ENCODE results near the gene JTB. TPM values are rescaled to one million over a fixed set of nuclear protein-coding genes. Genes with fewer than 3 reads are reported as not detected.
A peak's percentile ranks its signal among the peaks of the same experiment; 100 is the strongest.

Gene JTB
- total and polyA plus RNA-seq, 2 donors (not counting 1 experiment from before 2014, with no cell fraction given), result 106 to 159 TPM

DNA sequence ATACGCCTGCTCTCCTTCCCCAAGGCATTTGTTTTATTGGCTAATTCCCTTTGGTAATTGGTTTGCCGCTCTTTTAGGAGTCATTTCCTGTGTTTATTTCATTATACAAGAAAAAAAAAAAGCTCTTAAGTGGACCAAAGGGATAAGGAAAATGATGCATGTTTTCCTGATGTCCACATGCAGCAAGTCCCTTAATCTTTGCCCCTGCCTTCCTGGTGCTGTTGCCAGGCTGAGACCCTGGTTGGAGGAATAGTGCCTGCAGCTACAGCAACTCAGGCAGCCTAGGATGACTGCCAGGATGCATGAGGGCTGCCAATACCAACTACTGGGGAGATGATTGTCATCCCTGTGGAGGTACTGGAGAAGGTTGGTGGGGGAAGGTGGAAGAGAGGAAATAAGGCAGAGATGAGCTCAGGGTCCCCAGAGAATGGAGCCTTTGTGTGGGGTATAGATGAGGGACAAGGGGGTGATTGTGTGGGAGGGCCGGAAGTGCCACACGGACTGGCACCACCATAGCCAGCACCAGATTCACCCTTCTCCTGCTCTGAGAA lies 48.6 kb downstream of the JTB start:
- H3K4me1 ChIP-seq (ENCODE audit: control insufficient read depth in 2 of 2, insufficient read depth in 2 of 2, low read length in 2 of 2), result peaks cover 11 to 14% of the 10 kb centered on the region in 2 donors
- CTCF ChIA-PET, result interaction anchor here (1.3 kb wide), 1 partner anchor 16 kb away, joined by 5 read pairs; no protein-coding TSS in a partner anchor
- no peak overlapping the region for H3K4me3 ChIP-seq (ENCODE audit: control extremely low read depth in 1 of 5, extremely low read depth in 1 of 5, insufficient read depth in 1 of 5, low read depth in 2 of 5, low read length in 4 of 5)
- H3K27me3 ChIP-seq (replicated peaks in 1 of 4; ENCODE audit: control extremely low read depth in 1 of 4, control insufficient read depth in 3 of 4, insufficient read depth in 4 of 4, low read length in 3 of 4), result no peaks in the 10 kb centered on the region
- H3K9me3 ChIP-seq (ENCODE audit: control extremely low read depth in 1 of 3, control insufficient read depth in 2 of 3, insufficient read depth in 1 of 3, low read length in 2 of 3), result no peaks in the 10 kb centered on the region
- H3K79me2 ChIP-seq (ENCODE audit: control insufficient read depth, insufficient read depth, low read length), result peaks cover 8% of the 10 kb centered on the region
- peak overlapping the region in 1 of 2 donors; percentile 48 for H3K27ac ChIP-seq (ENCODE audit: low read length in 2 of 2)
- H4K20me1 ChIP-seq (ENCODE audit: control insufficient read depth, insufficient read depth, low read length, poor library complexity, severe bottlenecking), result peaks cover 16% of the 10 kb centered on the region
- no peak overlapping the region for H3K9ac ChIP-seq (ENCODE audit: low read length)
- H3K36me3 ChIP-seq (replicated peaks in 1 of 2; ENCODE audit: control extremely low read depth in 1 of 2, control insufficient read depth in 1 of 2, extremely low read depth in 1 of 2, insufficient read depth in 2 of 2, low read length in 1 of 2), result peaks cover 0 to 41% of the 10 kb centered on the region in 2 experiments
- Mint-ChIP-seq H3K27me3 (no peaks in the 10 kb centered on the region), H3K4me3 (no peak overlapping the region), H3K4me1 (peaks cover 2% of the 10 kb centered on the region), H3K27ac (peak overlapping the region; percentile 21), H3K9me3 (ENCODE audit: insufficient read depth) (no peaks in the 10 kb centered on the region)
- WGBS (ENCODE audit: insufficient coverage), result no CpG with 5 or more reads among the region's 4 CpGs
- DNase-seq (no peak), ATAC-seq (ENCODE audit: low read depth) (no peak)
- intact Hi-C loops (cut with micrococcal nuclease), result no loop called here
- TF ChIP-seq EZH2 (IDR thresholded peaks at IDR 0.05; ENCODE audit: borderline replicate concordance, insufficient read depth, low read depth, low read length, poor library complexity, severe bottlenecking), result no peak
- TF ChIP-seq, protein P1, sequence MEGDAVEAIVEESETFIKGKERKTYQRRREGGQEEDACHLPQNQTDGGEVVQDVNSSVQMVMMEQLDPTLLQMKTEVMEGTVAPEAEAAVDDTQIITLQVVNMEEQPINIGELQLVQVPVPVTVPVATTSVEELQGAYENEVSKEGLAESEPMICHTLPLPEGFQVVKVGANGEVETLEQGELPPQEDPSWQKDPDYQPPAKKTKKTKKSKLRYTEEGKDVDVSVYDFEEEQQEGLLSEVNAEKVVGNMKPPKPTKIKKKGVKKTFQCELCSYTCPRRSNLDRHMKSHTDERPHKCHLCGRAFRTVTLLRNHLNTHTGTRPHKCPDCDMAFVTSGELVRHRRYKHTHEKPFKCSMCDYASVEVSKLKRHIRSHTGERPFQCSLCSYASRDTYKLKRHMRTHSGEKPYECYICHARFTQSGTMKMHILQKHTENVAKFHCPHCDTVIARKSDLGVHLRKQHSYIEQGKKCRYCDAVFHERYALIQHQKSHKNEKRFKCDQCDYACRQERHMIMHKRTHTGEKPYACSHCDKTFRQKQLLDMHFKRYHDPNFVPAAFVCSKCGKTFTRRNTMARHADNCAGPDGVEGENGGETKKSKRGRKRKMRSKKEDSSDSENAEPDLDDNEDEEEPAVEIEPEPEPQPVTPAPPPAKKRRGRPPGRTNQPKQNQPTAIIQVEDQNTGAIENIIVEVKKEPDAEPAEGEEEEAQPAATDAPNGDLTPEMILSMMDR (IDR thresholded peaks at IDR 0.05), result no peak
- POLR2A ChIA-PET, result interaction anchor here (0.6 to 1.0 kb wide), 2 partner anchors 15 to 59 kb away, joined by 4 to 7 read pairs; no protein-coding TSS in a partner anchor
- no peak overlapping the region for H3K4me2 ChIP-seq (replicated peaks; ENCODE audit: low read depth, low read length, poor library complexity, severe bottlenecking)
- no peak overlapping the region for H2AFZ ChIP-seq (ENCODE audit: insufficient read depth, low read depth, low read length, poor library complexity, severe bottlenecking)

DNA sequence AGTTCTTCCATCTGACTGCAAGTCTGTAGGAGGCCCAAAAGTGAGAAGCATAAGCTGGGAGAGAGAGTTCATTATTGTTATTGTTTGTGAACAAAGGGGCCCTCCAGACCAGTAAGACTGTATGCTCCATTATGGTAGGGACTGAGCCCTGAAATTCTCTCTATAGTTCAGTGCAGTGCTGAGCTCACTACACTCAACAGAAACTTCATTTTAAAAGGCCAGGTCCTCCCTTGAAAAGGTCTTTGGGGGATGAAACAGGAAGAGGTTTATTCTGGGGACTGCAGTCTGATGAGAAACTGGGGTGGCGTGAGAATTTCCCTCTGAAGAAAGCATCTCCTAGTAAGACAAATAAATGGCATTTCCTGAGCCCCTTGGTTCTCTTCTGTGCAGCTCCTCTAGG lies 49.2 kb downstream of the JTB start:
- peaks cover 6% of the 10 kb centered on the region for H3K4me1 Mint-ChIP-seq
- Histone ChIP-seq H3K4me3 (ENCODE audit: control extremely low read depth in 1 of 5, extremely low read depth in 1 of 5, insufficient read depth in 1 of 5, low read depth in 2 of 5, low read length in 4 of 5) (no peak overlapping the region), H3K79me2 (ENCODE audit: control insufficient read depth, insufficient read depth, low read length) (peaks cover 14% of the 10 kb centered on the region), H4K20me1 (ENCODE audit: control insufficient read depth, insufficient read depth, low read length, poor library complexity, severe bottlenecking) (peaks cover 15% of the 10 kb centered on the region), H3K9me3 (ENCODE audit: control extremely low read depth in 1 of 3, control insufficient read depth in 2 of 3, insufficient read depth in 1 of 3, low read length in 2 of 3) (no peaks in the 10 kb centered on the region), H3K27me3 (replicated peaks in 1 of 4; ENCODE audit: control extremely low read depth in 1 of 4, control insufficient read depth in 3 of 4, insufficient read depth in 4 of 4, low read length in 3 of 4) (no peaks in the 10 kb centered on the region), H3K27ac (ENCODE audit: low read length in 2 of 2) (peak overlapping the region in 1 of 2 donors; percentile 48), H3K4me2 (replicated peaks; ENCODE audit: low read depth, low read length, poor library complexity, severe bottlenecking) (no peak overlapping the region), H3K9ac (ENCODE audit: low read length) (no peak overlapping the region), H3K4me1 (ENCODE audit: control insufficient read depth in 2 of 2, insufficient read depth in 2 of 2, low read length in 2 of 2) (peaks cover 15 to 18% of the 10 kb centered on the region in 2 donors), H3K36me3 (replicated peaks in 1 of 2; ENCODE audit: control extremely low read depth in 1 of 2, control insufficient read depth in 1 of 2, extremely low read depth in 1 of 2, insufficient read depth in 2 of 2, low read length in 1 of 2) (peaks cover 0 to 35% of the 10 kb centered on the region in 2 experiments), H2AFZ (ENCODE audit: insufficient read depth, low read depth, low read length, poor library complexity, severe bottlenecking) (no peak overlapping the region)
- H3K4me3 Mint-ChIP-seq, result no peak overlapping the region
- WGBS (ENCODE audit: insufficient coverage), result no CpG with 5 or more reads among the region's 1 CpG
- ChIA-PET POLR2A (interaction anchor here (1.0 to 1.1 kb wide), 2 partner anchors 17 to 60 kb away, joined by 4 to 5 read pairs; no protein-coding TSS in a partner anchor), CTCF (no interaction called here)
- TF ChIP-seq, protein P1 (IDR thresholded peaks at IDR 0.05), result no peak
- TF ChIP-seq EZH2 (IDR thresholded peaks at IDR 0.05; ENCODE audit: borderline replicate concordance, insufficient read depth, low read depth, low read length, poor library complexity, severe bottlenecking), result no peak
- peak overlapping the region; percentile 21 for H3K27ac Mint-ChIP-seq
- H3K9me3 Mint-ChIP-seq (ENCODE audit: insufficient read depth), result no peaks in the 10 kb centered on the region
- H3K27me3 Mint-ChIP-seq, result no peaks in the 10 kb centered on the region
- ATAC-seq (ENCODE audit: low read depth) (no peak), DNase-seq (no peak)
- intact Hi-C loops (cut with micrococcal nuclease), result no loop called here
